DND-41 (cell line): ENCODE measurements around the gene HHATL.

Experiments used
- ATAC-seq: fragments of 200-7000 bp; cut with Tn5 transposase; 3 replicates; pipeline ENCODE4 v1.9.1; 2021; ENCODE audit warnings: low read depth; ENCODE audit not compliant: insufficient read depth
- DNase-seq: peaks from one replicate; pipeline ENCODE4 v3.0.0-alpha.2; 2020
- H2AFZ ChIP-seq: 2 replicates; pipeline ENCODE4 v1.6.0; 2012; ENCODE audit warnings: low read depth, low read length
- H3K27ac ChIP-seq: 2 replicates; pipeline ENCODE4 v1.5.1; 2012; ENCODE audit warnings: low read length, inconsistent platforms
- H3K27me3 ChIP-seq: fragments of 200-600 bp; sonication (generic); 2 replicates; pipeline ENCODE4 v1.6.0; 2012; ENCODE audit warnings: low read length, mild to moderate bottlenecking, inconsistent platforms; ENCODE audit not compliant: insufficient read depth, poor library complexity
- H3K36me3 ChIP-seq: 2 replicates; pipeline ENCODE4 v1.5.1; 2012; ENCODE audit warnings: low read length, inconsistent platforms; ENCODE audit not compliant: insufficient read depth
- H3K4me1 ChIP-seq: 2 replicates; pipeline ENCODE4 v1.5.1; 2012; ENCODE audit warnings: mild to moderate bottlenecking, low read length; ENCODE audit not compliant: insufficient read depth
- H3K4me2 ChIP-seq: 2 replicates; pipeline ENCODE4 v1.6.0; 2012; ENCODE audit warnings: mild to moderate bottlenecking, moderate library complexity, low read length, inconsistent platforms; ENCODE audit not compliant: insufficient read depth
- H3K4me3 ChIP-seq, 2 experiments: fragments of 200-600 bp in 1 of 2; shearing (Covaris generic) in 1 of 2; 2 replicates each; pipeline ENCODE4 v1.5.1; 2012 to 2016; ENCODE audit warnings: inconsistent platforms in 2 of 2, low read length in 2 of 2, mild to moderate bottlenecking in 2 of 2, low read depth in 1 of 2, moderate library complexity in 1 of 2
- H3K79me2 ChIP-seq: 2 replicates; pipeline ENCODE4 v1.6.0; 2012; ENCODE audit warnings: low read length, inconsistent platforms; ENCODE audit not compliant: insufficient read depth
- H3K9ac ChIP-seq: 2 replicates; pipeline ENCODE4 v1.6.0; 2012; ENCODE audit warnings: low read depth, mild to moderate bottlenecking, inconsistent platforms, low read length, moderate library complexity
- H3K9me3 ChIP-seq: 2 replicates; pipeline ENCODE4 v1.5.1; 2012; ENCODE audit warnings: low read length, moderate library complexity, mild to moderate bottlenecking, inconsistent platforms; ENCODE audit not compliant: insufficient read depth, severe bottlenecking
- H4K20me1 ChIP-seq: 2 replicates; pipeline ENCODE4 v1.6.0; 2012; ENCODE audit warnings: low read length; ENCODE audit not compliant: insufficient read depth
- CTCF ChIP-seq: IDR thresholded peaks from 2 replicates; pipeline ENCODE4 v1.5.1; 2012; ENCODE audit warnings: borderline replicate concordance, low read length, moderate library complexity, mild to moderate bottlenecking; ENCODE audit not compliant: poor library complexity, severe bottlenecking; ENCODE audit errors: extremely low read depth
- EZH2 ChIP-seq: IDR thresholded peaks from 3 replicates; pipeline ENCODE4 v1.6.1; 2012; ENCODE audit warnings: borderline replicate concordance, low read depth, mild to moderate bottlenecking, moderate library complexity, low read length, inconsistent platforms; ENCODE audit not compliant: severe bottlenecking

Gene HHATL

GRCh38 chr3:42719002-42719401 is 16.4 kb upstream of the HHATL start:
- H3K27ac ChIP-seq, result no peak overlapping the region
- no peak overlapping the region for H3K9ac ChIP-seq
- H3K79me2 ChIP-seq, result no peaks in the 10 kb centered on the region
- H3K4me3 ChIP-seq, result no peak overlapping the region
- H3K36me3 ChIP-seq, result no peaks in the 10 kb centered on the region
- no peak for TF ChIP-seq CTCF
- TF ChIP-seq EZH2, result no peak
- no peaks in the 10 kb centered on the region for H3K9me3 ChIP-seq
- peaks cover 5% of the 10 kb centered on the region for H3K27me3 ChIP-seq
- no peak for ATAC-seq
- H2AFZ ChIP-seq, result no peak overlapping the region
- no peaks in the 10 kb centered on the region for H3K4me1 ChIP-seq
- H3K4me2 ChIP-seq, result no peak overlapping the region
- DNase-seq, result no peak
- no peaks in the 10 kb centered on the region for H4K20me1 ChIP-seq

- H3K9me3 ChIP-seq, result no peaks in the 10 kb centered on the region
- no peak overlapping the region for H3K9ac ChIP-seq
- H3K27ac ChIP-seq, result no peak overlapping the region
- ATAC-seq (no peak), DNase-seq (no peak)
- H3K36me3 ChIP-seq, result no peaks in the 10 kb centered on the region
- peaks cover 5% of the 10 kb centered on the region for H3K27me3 ChIP-seq
- H3K4me2 ChIP-seq, result no peak overlapping the region
- no peak overlapping the region for H2AFZ ChIP-seq
- no peaks in the 10 kb centered on the region for H3K4me1 ChIP-seq
- TF ChIP-seq EZH2 (no peak), CTCF (no peak)
- H3K4me3 ChIP-seq, result no peak overlapping the region
- H4K20me1 ChIP-seq, result no peaks in the 10 kb centered on the region
- no peaks in the 10 kb centered on the region for H3K79me2 ChIP-seq
Measured at GRCh38 chr3:42718338-42718737, 15.7 kb upstream of the HHATL start.

- no peak for DNase-seq
Measured at GRCh38 chr3:42717306-42717705, 14.7 kb upstream of the HHATL start.

More at GRCh38 chr3:42717306-42717705, 14.7 kb upstream of the HHATL start:
- H3K79me2 ChIP-seq, result no peaks in the 10 kb centered on the region
- no peaks in the 10 kb centered on the region for H3K9me3 ChIP-seq
- H3K4me1 ChIP-seq, result no peaks in the 10 kb centered on the region
- no peak overlapping the region for H3K9ac ChIP-seq
- H3K36me3 ChIP-seq, result no peaks in the 10 kb centered on the region
- no peak overlapping the region for H2AFZ ChIP-seq
- no peak overlapping the region for H3K4me3 ChIP-seq
- no peak for ATAC-seq
- H3K27ac ChIP-seq, result no peak overlapping the region
- H4K20me1 ChIP-seq, result no peaks in the 10 kb centered on the region
- TF ChIP-seq CTCF (no peak), EZH2 (no peak)
- no peak overlapping the region for H3K4me2 ChIP-seq
- peaks cover 5% of the 10 kb centered on the region for H3K27me3 ChIP-seq
